KMS-11 (cell line): ENCODE results near the gene TCEAL2.
"Not testable (repeated sequence)": the region's sequence is repeated elsewhere in the genome, so short reads cannot be mapped to it uniquely, and the experiment has no call there.

Experiments
- H2AFZ ChIP-seq: fragments of 200-600 bp; sonication (generic); 2 replicates; pipeline ENCODE4 v1.6.1; 2016; ENCODE audit warnings: antibody characterized with exemption, mixed run types, low read depth
- H3K27ac ChIP-seq: fragments of 200-600 bp; sonication (generic); 2 replicates; pipeline ENCODE4 v1.6.1; 2016; ENCODE audit warnings: mild to moderate bottlenecking, mixed run types
- H3K27me3 ChIP-seq: fragments of 200-600 bp; sonication (generic); 2 replicates; pipeline ENCODE4 v1.6.1; 2017; ENCODE audit warnings: mild to moderate bottlenecking, low read depth, mixed run types, moderate library complexity; ENCODE audit not compliant: insufficient read depth
- H3K36me3 ChIP-seq: fragments of 200-600 bp; sonication (generic); 2 replicates; pipeline ENCODE4 v1.6.1; 2017; ENCODE audit warnings: mild to moderate bottlenecking, mixed run types; ENCODE audit not compliant: insufficient read depth
- H3K4me1 ChIP-seq: fragments of 200-600 bp; sonication (generic); 2 replicates; pipeline ENCODE4 v1.6.1; 2016; ENCODE audit warnings: mild to moderate bottlenecking, low read depth, mixed run types; ENCODE audit not compliant: poor library complexity, severe bottlenecking
- H3K4me2 ChIP-seq: fragments of 200-600 bp; sonication (generic); 2 replicates; pipeline ENCODE4 v1.7.0; 2016; ENCODE audit warnings: mild to moderate bottlenecking, mixed run types
- H3K4me3 ChIP-seq: fragments of 200-600 bp; sonication (generic); IDR thresholded peaks from 2 replicates; pipeline ENCODE4 v1.6.1; 2017; ENCODE audit warnings: low read depth, low read length, mixed read lengths; ENCODE audit not compliant: insufficient read depth
- H3K79me2 ChIP-seq: fragments of 200-600 bp; sonication (generic); 2 replicates; pipeline ENCODE4 v1.6.1; 2016; ENCODE audit warnings: low read depth, mixed run types; ENCODE audit not compliant: insufficient read depth
- H3K9ac ChIP-seq: fragments of 200-600 bp; sonication (generic); 2 replicates; pipeline ENCODE4 v1.6.1; 2016; ENCODE audit warnings: mild to moderate bottlenecking, mixed run types
- H4K20me1 ChIP-seq: fragments of 200-600 bp; sonication (generic); 2 replicates; pipeline ENCODE4 v1.6.1; 2016; ENCODE audit warnings: mild to moderate bottlenecking, mixed run types; ENCODE audit not compliant: insufficient read depth
- TF ChIP-seq, protein P1 (sequence below): fragments of 200-600 bp; sonication (generic); conservative IDR thresholded peaks from 2 replicates; pipeline ENCODE4 v1.6.1; 2017; ENCODE audit warnings: low read depth, mild to moderate bottlenecking, antibody characterized with exemption, low read length, moderate library complexity, mixed read lengths

TCEAL2 gene

DNA sequence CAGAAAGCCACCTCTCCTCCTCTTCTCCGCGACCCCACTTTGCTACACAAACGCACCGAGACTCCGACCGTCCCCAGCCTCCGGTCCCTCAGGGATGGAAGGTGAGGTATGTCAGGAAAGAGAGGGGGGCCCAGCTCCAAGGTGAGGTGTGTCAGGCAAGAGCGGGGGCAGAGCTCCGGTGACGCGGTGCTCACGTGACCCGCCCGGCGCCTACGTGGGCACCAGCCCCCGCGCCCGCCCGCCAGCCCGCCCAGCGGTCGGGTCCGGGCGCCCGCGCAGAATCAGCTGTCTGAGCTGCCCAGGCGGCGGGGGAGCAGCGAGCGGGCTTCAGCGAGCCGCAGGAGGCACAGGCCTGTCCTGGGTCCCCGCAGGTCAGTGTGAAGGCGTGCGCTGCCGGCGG, at the start of gene TCEAL2:
TCEAL2 (plus strand) TSS at position 244 of the 400 bp plus-strand sequence. CDS start 1,152 bp downstream, outside the sequence.
- not testable (repeated sequence) for H3K4me2 ChIP-seq, H4K20me1 ChIP-seq, H3K9ac ChIP-seq, H3K27me3 ChIP-seq, H3K4me3 ChIP-seq, H3K79me2 ChIP-seq, H3K36me3 ChIP-seq, H3K4me1 ChIP-seq, H3K27ac ChIP-seq, H2AFZ ChIP-seq

DNA sequence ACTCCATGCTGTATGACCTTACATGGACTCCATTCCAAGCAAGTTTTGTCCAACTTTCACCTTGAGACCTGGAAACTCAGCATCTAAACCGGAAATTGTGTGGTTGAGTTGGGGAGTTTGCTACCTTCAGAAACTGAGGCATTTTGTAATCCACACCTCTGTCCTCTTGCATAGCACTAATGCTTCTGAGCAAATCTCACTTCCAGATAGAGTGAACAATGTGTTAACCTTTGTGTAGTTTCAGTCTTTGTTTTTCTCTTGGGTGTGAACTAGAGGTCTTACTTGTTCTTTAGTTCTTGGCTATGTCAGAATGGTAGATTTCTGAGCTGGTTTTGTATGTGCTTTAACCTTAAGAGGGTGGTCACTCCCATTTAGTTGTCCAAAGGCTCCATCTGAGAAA, 48.1 kb upstream of the TCEAL2 start:
- Histone ChIP-seq H4K20me1 (no peaks in the 10 kb centered on the region), H3K27me3 (no peaks in the 10 kb centered on the region)

DNA sequence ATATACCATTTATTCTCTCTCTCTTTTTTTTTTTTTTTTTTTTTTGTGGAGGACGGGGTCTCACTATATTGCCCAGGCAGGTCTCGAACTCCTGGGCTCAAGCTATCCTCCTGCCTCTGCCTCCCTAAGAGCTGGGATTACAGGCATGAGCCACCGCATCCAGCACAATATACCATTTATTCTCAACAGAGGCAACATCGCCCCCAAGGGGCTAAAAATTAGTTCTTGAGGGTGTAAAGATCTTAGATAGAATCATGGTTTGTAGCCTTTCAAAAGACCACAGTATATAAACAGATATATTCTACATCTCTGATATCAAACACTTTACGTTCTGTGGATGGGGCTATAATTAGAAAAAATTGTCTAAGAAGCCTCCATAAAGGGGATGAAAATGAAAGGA, 39.8 kb upstream of the TCEAL2 start:
- no peaks in the 10 kb centered on the region for H3K79me2 ChIP-seq
- no peaks in the 10 kb centered on the region for H4K20me1 ChIP-seq
- TF ChIP-seq, protein P1, sequence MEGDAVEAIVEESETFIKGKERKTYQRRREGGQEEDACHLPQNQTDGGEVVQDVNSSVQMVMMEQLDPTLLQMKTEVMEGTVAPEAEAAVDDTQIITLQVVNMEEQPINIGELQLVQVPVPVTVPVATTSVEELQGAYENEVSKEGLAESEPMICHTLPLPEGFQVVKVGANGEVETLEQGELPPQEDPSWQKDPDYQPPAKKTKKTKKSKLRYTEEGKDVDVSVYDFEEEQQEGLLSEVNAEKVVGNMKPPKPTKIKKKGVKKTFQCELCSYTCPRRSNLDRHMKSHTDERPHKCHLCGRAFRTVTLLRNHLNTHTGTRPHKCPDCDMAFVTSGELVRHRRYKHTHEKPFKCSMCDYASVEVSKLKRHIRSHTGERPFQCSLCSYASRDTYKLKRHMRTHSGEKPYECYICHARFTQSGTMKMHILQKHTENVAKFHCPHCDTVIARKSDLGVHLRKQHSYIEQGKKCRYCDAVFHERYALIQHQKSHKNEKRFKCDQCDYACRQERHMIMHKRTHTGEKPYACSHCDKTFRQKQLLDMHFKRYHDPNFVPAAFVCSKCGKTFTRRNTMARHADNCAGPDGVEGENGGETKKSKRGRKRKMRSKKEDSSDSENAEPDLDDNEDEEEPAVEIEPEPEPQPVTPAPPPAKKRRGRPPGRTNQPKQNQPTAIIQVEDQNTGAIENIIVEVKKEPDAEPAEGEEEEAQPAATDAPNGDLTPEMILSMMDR, result no peak
- H2AFZ ChIP-seq, result no peak overlapping the region
- no peak overlapping the region for H3K27ac ChIP-seq
- no peaks in the 10 kb centered on the region for H3K27me3 ChIP-seq
- no peak overlapping the region for H3K9ac ChIP-seq
- H3K36me3 ChIP-seq, result no peaks in the 10 kb centered on the region
- H3K4me3 ChIP-seq, result no peak overlapping the region
- H3K4me1 ChIP-seq, result no peaks in the 10 kb centered on the region
- H3K4me2 ChIP-seq, result no peak overlapping the region

More for the DNA sequence above, 48.1 kb upstream of the TCEAL2 start:
- no peak overlapping the region for H2AFZ ChIP-seq
- no peaks in the 10 kb centered on the region for H3K36me3 ChIP-seq
- H3K4me3 ChIP-seq, result no peak overlapping the region
- H3K79me2 ChIP-seq, result no peaks in the 10 kb centered on the region
- TF ChIP-seq, protein P1, result no peak
- no peak overlapping the region for H3K9ac ChIP-seq
- no peak overlapping the region for H3K4me2 ChIP-seq
- H3K27ac ChIP-seq, result no peak overlapping the region
- H3K4me1 ChIP-seq, result no peaks in the 10 kb centered on the region

- H3K36me3 ChIP-seq, result no peaks in the 10 kb centered on the region
- no peaks in the 10 kb centered on the region for H4K20me1 ChIP-seq
- H3K27ac ChIP-seq, result no peak overlapping the region
- no peaks in the 10 kb centered on the region for H3K79me2 ChIP-seq
- TF ChIP-seq, protein P1, result no peak
- H3K4me3 ChIP-seq, result no peak overlapping the region
- H3K27me3 ChIP-seq, result no peaks in the 10 kb centered on the region
- no peak overlapping the region for H3K9ac ChIP-seq
- no peak overlapping the region for H3K4me2 ChIP-seq
- no peak overlapping the region for H2AFZ ChIP-seq
- H3K4me1 ChIP-seq, result no peaks in the 10 kb centered on the region
Measured at GRCh38 chrX:102113367-102113766, 12.1 kb upstream of the TCEAL2 start.

- no peaks in the 10 kb centered on the region for H3K36me3 ChIP-seq
- no peaks in the 10 kb centered on the region for H3K4me1 ChIP-seq
- no peak overlapping the region for H3K27ac ChIP-seq
- H3K4me2 ChIP-seq, result no peak overlapping the region
- no peak overlapping the region for H2AFZ ChIP-seq
- H4K20me1 ChIP-seq, result no peaks in the 10 kb centered on the region
- H3K79me2 ChIP-seq, result no peaks in the 10 kb centered on the region
- no peak overlapping the region for H3K9ac ChIP-seq
- no peak overlapping the region for H3K4me3 ChIP-seq
- no peaks in the 10 kb centered on the region for H3K27me3 ChIP-seq
- TF ChIP-seq, protein P1, result no peak
Measured at GRCh38 chrX:102115748-102116147, 9.7 kb upstream of the TCEAL2 start.

DNA sequence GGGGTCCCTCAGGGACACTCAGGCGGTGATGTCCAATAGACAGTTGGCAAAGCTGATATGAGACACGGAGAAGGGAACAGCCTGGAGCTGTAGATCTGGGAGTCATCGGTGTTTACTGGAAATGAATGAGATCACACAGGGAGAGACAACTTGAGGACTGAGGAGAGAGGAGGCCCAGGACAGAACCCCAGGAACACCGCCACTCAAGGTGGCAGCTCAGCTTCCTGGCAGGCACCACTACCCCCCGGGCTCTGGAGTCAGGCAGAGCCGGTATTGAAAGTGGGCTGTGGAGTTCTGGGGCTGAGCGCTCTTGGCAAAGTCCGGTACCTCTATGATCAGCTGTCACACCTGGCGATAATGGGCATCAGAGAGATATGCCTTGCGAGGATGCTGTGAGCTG, 465 bp upstream of the TCEAL2 start:
- not testable (repeated sequence) for H3K4me2 ChIP-seq, H3K9ac ChIP-seq, H2AFZ ChIP-seq, H3K27ac ChIP-seq, H3K4me1 ChIP-seq, H3K4me3 ChIP-seq, H3K79me2 ChIP-seq, H4K20me1 ChIP-seq, H3K27me3 ChIP-seq, H3K36me3 ChIP-seq

GRCh38 chrX:102126080-102126818, 770 bp downstream of the TCEAL2 start:
- not testable (repeated sequence) for H3K27me3 ChIP-seq, H3K4me2 ChIP-seq, H3K27ac ChIP-seq, H3K4me1 ChIP-seq, H3K4me3 ChIP-seq, H2AFZ ChIP-seq, H3K79me2 ChIP-seq, H3K9ac ChIP-seq, H3K36me3 ChIP-seq, H4K20me1 ChIP-seq
